Measurements from ENCODE around the gene NHSL2. TPM values are rescaled to one million over a fixed set of nuclear protein-coding genes. Genes with fewer than 3 reads are reported as not detected.
A peak's percentile ranks its signal among the peaks of the same experiment; 100 is the strongest.

NHSL2 gene
- total and polyA plus RNA-seq, 8 donors = 0.59 to 3.9 (median 0.95) TPM

- peaks cover 0 to 19% (median 0%) of the 10 kb centered on the region in 4 donors for H3K27me3 ChIP-seq
- intact Hi-C loops (cut with DNase I) = no loop called here
- ATAC-seq = no peak
Observed at GRCh38 chrX:71944369-71944768, 33.7 kb downstream of the NHSL2 start.

GRCh38 chrX:71945237-71945805 is 34.7 kb downstream of the NHSL2 start:
- ATAC-seq (no peak), DNase-seq (no peak), FAIRE-seq (no peak)
- Histone ChIP-seq H3K27ac (no peak overlapping the region), H3K27me3 (peaks cover 0 to 15% (median 2%) of the 10 kb centered on the region in 4 donors), H3K4me1 (no peaks in the 10 kb centered on the region), H3K4me3 (no peak overlapping the region), H3K9me3 (no peaks in the 10 kb centered on the region), H3K36me3 (no peaks in the 10 kb centered on the region)
- WGBS, 2 donors = 38 to 42% methylated on average over 8 of the region's 8 CpGs
- no peak for TF ChIP-seq CTCF (IDR thresholded peaks at IDR 0.05)
- intact Hi-C loops (cut with DNase I) = no loop called here

More at GRCh38 chrX:71944369-71944768, 33.7 kb downstream of the NHSL2 start:
- DNase-seq = no peak
- Histone ChIP-seq H3K36me3 (no peaks in the 10 kb centered on the region), H3K27ac (no peak overlapping the region), H3K4me1 (no peaks in the 10 kb centered on the region), H3K4me3 (no peak overlapping the region), H3K9me3 (no peaks in the 10 kb centered on the region)
- FAIRE-seq = no peak
- 54 to 71% methylated on average over 2 of the region's 2 CpGs for WGBS, 2 donors
- TF ChIP-seq CTCF (IDR thresholded peaks at IDR 0.05) = no peak

- ATAC-seq (no peak), FAIRE-seq (no peak), DNase-seq (no peak)
- H3K9me3 ChIP-seq = no peaks in the 10 kb centered on the region
- H3K36me3 ChIP-seq = no peaks in the 10 kb centered on the region
- no peaks in the 10 kb centered on the region for H3K4me1 ChIP-seq
- H3K4me3 ChIP-seq = no peak overlapping the region
- intact Hi-C loops (cut with DNase I) = no loop called here
- H3K27ac ChIP-seq = no peak overlapping the region
- TF ChIP-seq CTCF (IDR thresholded peaks at IDR 0.05) = no peak
- 54 to 62% methylated on average over 8 of the region's 8 CpGs for WGBS, 2 donors
- H3K27me3 ChIP-seq = peaks cover 0 to 19% (median 3%) of the 10 kb centered on the region in 4 donors
Observed at GRCh38 chrX:71949363-71949762, 38.7 kb downstream of the NHSL2 start.

GRCh38 chrX:71949844-71950445 is 39.3 kb downstream of the NHSL2 start:
- DNase-seq = no peak
- ATAC-seq = no peak
- Histone ChIP-seq H3K27me3 (peaks cover 0 to 14% (median 3%) of the 10 kb centered on the region in 4 donors), H3K36me3 (no peaks in the 10 kb centered on the region), H3K4me1 (no peaks in the 10 kb centered on the region), H3K27ac (no peak overlapping the region), H3K4me3 (no peak overlapping the region), H3K9me3 (no peaks in the 10 kb centered on the region)
- intact Hi-C loops (cut with DNase I) = no loop called here
- TF ChIP-seq CTCF (IDR thresholded peaks at IDR 0.05) = no peak
- 72% methylated on average over 10 of the region's 10 CpGs for WGBS, 2 donors
- no peak for FAIRE-seq

- no peak for TF ChIP-seq CTCF (IDR thresholded peaks at IDR 0.05)
- Histone ChIP-seq H3K9me3 (no peaks in the 10 kb centered on the region), H3K4me3 (no peak overlapping the region), H3K4me1 (no peaks in the 10 kb centered on the region), H3K36me3 (no peaks in the 10 kb centered on the region), H3K27ac (no peak overlapping the region), H3K27me3 (peaks cover 0 to 5% (median 2%) of the 10 kb centered on the region in 4 donors)
- no peak for DNase-seq
- no peak for ATAC-seq
- intact Hi-C loops (cut with DNase I) = no loop called here
- FAIRE-seq = peak; percentile 76
Observed at GRCh38 chrX:71953391-71953790, 42.7 kb downstream of the NHSL2 start.

All from pancreas (tissue), 10 donors.